ENCODE data around the gene PCDHA12. TPM values are rescaled to one million over a fixed set of nuclear protein-coding genes. Genes with fewer than 3 reads are reported as not detected.

The PCDHA12 gene
- total and polyA plus RNA-seq, 9 of the 15 experiments (the other 6 are each of a cell fraction or from before 2014, with no cell fraction given) = not detected

DNA sequence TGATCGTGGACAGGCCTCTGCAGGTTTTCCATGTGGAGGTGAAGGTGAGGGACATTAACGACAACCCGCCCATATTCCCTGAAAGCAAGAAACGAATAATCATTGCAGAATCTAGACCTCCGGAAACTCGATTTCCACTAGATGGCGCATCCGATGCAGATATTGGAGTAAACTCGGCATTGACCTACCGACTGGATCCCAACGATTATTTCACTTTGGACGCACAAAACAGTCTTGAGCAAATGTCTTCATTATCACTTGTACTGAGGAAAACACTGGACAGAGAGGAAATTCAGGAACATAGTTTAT, 7.4 kb downstream of the PCDHA12 start:
- CTCF ChIA-PET (ENCODE audit: low intra/inter-chr PET ratio) = no interaction called here
- no peak for DNase-seq (ENCODE audit: extremely low read depth in 1 of 4, low spot score in 3 of 4)

DNA sequence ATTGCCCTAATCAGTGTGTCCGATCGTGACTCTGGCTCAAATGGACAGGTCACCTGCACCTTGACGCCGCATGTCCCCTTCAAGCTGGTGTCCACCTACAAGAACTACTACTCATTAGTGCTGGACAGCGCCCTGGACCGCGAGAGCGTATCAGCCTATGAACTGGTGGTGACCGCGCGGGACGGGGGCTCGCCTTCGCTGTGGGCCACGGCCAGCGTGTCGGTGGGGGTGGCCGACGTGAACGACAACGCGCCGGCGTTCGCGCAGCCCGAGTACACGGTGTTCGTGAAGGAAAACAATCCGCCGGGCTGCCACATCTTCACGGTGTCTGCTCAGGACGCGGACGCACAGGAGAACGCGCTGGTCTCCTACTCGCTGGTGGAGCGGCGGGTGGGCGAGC, 8.3 kb downstream of the PCDHA12 start:
- intact Hi-C loops (cut with micrococcal nuclease) = no loop called here
- H3K9me1 ChIP-seq (ENCODE audit: control insufficient read depth, insufficient read depth, low read length) = no peaks in the 10 kb centered on the region
- no peak for FAIRE-seq
- BruUV-seq (replicated peaks) = no TSS peak
- no peaks in the 10 kb centered on the region for H3K27me3 ChIP-seq (ENCODE audit: control insufficient read depth in 2 of 2, insufficient read depth in 2 of 2, low read length in 2 of 2)
- no peak overlapping the region for H3K4me2 ChIP-seq (ENCODE audit: insufficient read depth, low read length)
- no peak for DNase-seq (ENCODE audit: extremely low read depth in 1 of 4, low spot score in 3 of 4)
- no peaks in the 10 kb centered on the region for H3K79me2 ChIP-seq (ENCODE audit: control insufficient read depth, insufficient read depth, low read length)
- H3K9ac ChIP-seq (ENCODE audit: insufficient read depth in 1 of 2, low read depth in 2 of 2, low read length in 2 of 2) = no peak overlapping the region
- no peak overlapping the region for H3K4me3 ChIP-seq
- H2AFZ ChIP-seq (ENCODE audit: low read depth, low read length) = no peak overlapping the region
- no peaks in the 10 kb centered on the region for H3K36me3 ChIP-seq (ENCODE audit: control insufficient read depth, insufficient read depth, low read length)
- no peaks in the 10 kb centered on the region for H4K20me1 ChIP-seq (replicated peaks; ENCODE audit: control insufficient read depth, insufficient read depth, low read length)
- in situ Hi-C loops (cut with MboI) = no loop called here
- no peak overlapping the region for H3K27ac ChIP-seq (ENCODE audit: extremely low read depth, low read depth, low read length)
- no peaks in the 10 kb centered on the region; a peak in 1 of 5 replicates for H3K4me1 ChIP-seq (replicated peaks in 1 of 2; ENCODE audit: control insufficient read depth in 2 of 2, insufficient read depth in 2 of 2, low read length in 2 of 2)
- POLR2A ChIA-PET = no interaction called here
- CTCF ChIA-PET (ENCODE audit: low intra/inter-chr PET ratio) = no interaction called here
- no peak for ATAC-seq
- H3K9me3 ChIP-seq (replicated peaks; ENCODE audit: control insufficient read depth, insufficient read depth, low read depth, low read length) = 0 out of 2 replicates have a peak, but pooled peaks cover 2% of the 10 kb centered on the region
- 31% methylated on average over 31 of the region's 41 CpGs for WGBS (ENCODE audit: insufficient coverage, low coverage, missing lambda C conversion rate)
- TF ChIP-seq, protein P1, sequence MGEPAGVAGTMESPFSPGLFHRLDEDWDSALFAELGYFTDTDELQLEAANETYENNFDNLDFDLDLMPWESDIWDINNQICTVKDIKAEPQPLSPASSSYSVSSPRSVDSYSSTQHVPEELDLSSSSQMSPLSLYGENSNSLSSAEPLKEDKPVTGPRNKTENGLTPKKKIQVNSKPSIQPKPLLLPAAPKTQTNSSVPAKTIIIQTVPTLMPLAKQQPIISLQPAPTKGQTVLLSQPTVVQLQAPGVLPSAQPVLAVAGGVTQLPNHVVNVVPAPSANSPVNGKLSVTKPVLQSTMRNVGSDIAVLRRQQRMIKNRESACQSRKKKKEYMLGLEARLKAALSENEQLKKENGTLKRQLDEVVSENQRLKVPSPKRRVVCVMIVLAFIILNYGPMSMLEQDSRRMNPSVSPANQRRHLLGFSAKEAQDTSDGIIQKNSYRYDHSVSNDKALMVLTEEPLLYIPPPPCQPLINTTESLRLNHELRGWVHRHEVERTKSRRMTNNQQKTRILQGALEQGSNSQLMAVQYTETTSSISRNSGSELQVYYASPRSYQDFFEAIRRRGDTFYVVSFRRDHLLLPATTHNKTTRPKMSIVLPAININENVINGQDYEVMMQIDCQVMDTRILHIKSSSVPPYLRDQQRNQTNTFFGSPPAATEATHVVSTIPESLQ (CRISPR knock-in tag; IDR thresholded peaks at IDR 0.05) = no peak
- TF ChIP-seq, protein P2, sequence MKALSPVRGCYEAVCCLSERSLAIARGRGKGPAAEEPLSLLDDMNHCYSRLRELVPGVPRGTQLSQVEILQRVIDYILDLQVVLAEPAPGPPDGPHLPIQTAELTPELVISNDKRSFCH (CRISPR knock-in tag; IDR thresholded peaks at IDR 0.05) = no peak
- TF ChIP-seq, protein P2 (tag; IDR thresholded peaks at IDR 0.05) = no peak
- TF ChIP-seq SREBF1 (IDR thresholded peaks at IDR 0.05; ENCODE audit: borderline replicate concordance, low read depth, low read length) (no peak), ZNF76 (CRISPR knock-in tag; IDR thresholded peaks at IDR 0.05; ENCODE audit: borderline replicate concordance) (no peak), CAMTA2 (CRISPR knock-in tag; conservative IDR thresholded peaks at IDR 0.05) (no peak), ZNF766 (CRISPR knock-in tag; conservative IDR thresholded peaks at IDR 0.05) (no peak), BACH1 (tag; IDR thresholded peaks at IDR 0.05) (no peak), SAFB2 (IDR thresholded peaks at IDR 0.05; ENCODE audit: borderline replicate concordance, low read depth, low read length, severe bottlenecking) (no peak)

More for the DNA sequence above, 7.4 kb downstream of the PCDHA12 start:
- no peak overlapping the region for H2AFZ ChIP-seq (ENCODE audit: low read depth, low read length)
- in situ Hi-C loops (cut with MboI) (no loop called here), intact Hi-C loops (cut with micrococcal nuclease) (no loop called here)
- POLR2A ChIA-PET = no interaction called here
- TF ChIP-seq ETV1 (tag; conservative IDR thresholded peaks at IDR 0.05; ENCODE audit: low read depth) (0 out of 2 replicates have a peak, but pooled peaks have one; percentile 26), ELF4 (CRISPR knock-in tag; IDR thresholded peaks at IDR 0.05) (no peak)
- TF ChIP-seq, protein P3, sequence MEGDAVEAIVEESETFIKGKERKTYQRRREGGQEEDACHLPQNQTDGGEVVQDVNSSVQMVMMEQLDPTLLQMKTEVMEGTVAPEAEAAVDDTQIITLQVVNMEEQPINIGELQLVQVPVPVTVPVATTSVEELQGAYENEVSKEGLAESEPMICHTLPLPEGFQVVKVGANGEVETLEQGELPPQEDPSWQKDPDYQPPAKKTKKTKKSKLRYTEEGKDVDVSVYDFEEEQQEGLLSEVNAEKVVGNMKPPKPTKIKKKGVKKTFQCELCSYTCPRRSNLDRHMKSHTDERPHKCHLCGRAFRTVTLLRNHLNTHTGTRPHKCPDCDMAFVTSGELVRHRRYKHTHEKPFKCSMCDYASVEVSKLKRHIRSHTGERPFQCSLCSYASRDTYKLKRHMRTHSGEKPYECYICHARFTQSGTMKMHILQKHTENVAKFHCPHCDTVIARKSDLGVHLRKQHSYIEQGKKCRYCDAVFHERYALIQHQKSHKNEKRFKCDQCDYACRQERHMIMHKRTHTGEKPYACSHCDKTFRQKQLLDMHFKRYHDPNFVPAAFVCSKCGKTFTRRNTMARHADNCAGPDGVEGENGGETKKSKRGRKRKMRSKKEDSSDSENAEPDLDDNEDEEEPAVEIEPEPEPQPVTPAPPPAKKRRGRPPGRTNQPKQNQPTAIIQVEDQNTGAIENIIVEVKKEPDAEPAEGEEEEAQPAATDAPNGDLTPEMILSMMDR (IDR thresholded peaks at IDR 0.05 in 2 of 3, conservative IDR thresholded peaks at IDR 0.05 in 1 of 3; ENCODE audit: insufficient read depth in 2 of 3, low read depth in 1 of 3, low read length in 3 of 3) = peak in 1 of 3 experiments; percentile 15; a peak in 1 of 6 replicates
- 0 out of 2 replicates have a peak, but pooled peaks cover 2% of the 10 kb centered on the region for H3K9me3 ChIP-seq (replicated peaks; ENCODE audit: control insufficient read depth, insufficient read depth, low read depth, low read length)
- H3K36me3 ChIP-seq (ENCODE audit: control insufficient read depth, insufficient read depth, low read length) = no peaks in the 10 kb centered on the region
- H3K27ac ChIP-seq (ENCODE audit: extremely low read depth, low read depth, low read length) = no peak overlapping the region
- ATAC-seq = no peak
- no peak overlapping the region for H3K4me2 ChIP-seq (ENCODE audit: insufficient read depth, low read length)
- FAIRE-seq = no peak
- H3K27me3 ChIP-seq (ENCODE audit: control insufficient read depth in 2 of 2, insufficient read depth in 2 of 2, low read length in 2 of 2) = no peaks in the 10 kb centered on the region
- no TSS peak for BruUV-seq (replicated peaks)
- WGBS (ENCODE audit: insufficient coverage, low coverage, missing lambda C conversion rate) = 8% methylated on average over 12 of the region's 12 CpGs
- H3K9ac ChIP-seq (ENCODE audit: insufficient read depth in 1 of 2, low read depth in 2 of 2, low read length in 2 of 2) = no peak overlapping the region
- H4K20me1 ChIP-seq (replicated peaks; ENCODE audit: control insufficient read depth, insufficient read depth, low read length) = no peaks in the 10 kb centered on the region
- H3K9me1 ChIP-seq (ENCODE audit: control insufficient read depth, insufficient read depth, low read length) = no peaks in the 10 kb centered on the region
- no peaks in the 10 kb centered on the region; a peak in 1 of 5 replicates for H3K4me1 ChIP-seq (replicated peaks in 1 of 2; ENCODE audit: control insufficient read depth in 2 of 2, insufficient read depth in 2 of 2, low read length in 2 of 2)
- H3K79me2 ChIP-seq (ENCODE audit: control insufficient read depth, insufficient read depth, low read length) = no peaks in the 10 kb centered on the region
- no peak overlapping the region for H3K4me3 ChIP-seq
